COLO829 (cell line): ENCODE measurements around the gene ARL8B.
"Not testable (repeated sequence)": the region's sequence is repeated elsewhere in the genome, so short reads cannot be mapped to it uniquely, and the experiment has no call there.

ENCODE experiments used
- DNase-seq: peaks from one replicate; pipeline ENCODE4 v3.0.0; 2012; ENCODE audit warnings: low spot score

ARL8B gene

DNA sequence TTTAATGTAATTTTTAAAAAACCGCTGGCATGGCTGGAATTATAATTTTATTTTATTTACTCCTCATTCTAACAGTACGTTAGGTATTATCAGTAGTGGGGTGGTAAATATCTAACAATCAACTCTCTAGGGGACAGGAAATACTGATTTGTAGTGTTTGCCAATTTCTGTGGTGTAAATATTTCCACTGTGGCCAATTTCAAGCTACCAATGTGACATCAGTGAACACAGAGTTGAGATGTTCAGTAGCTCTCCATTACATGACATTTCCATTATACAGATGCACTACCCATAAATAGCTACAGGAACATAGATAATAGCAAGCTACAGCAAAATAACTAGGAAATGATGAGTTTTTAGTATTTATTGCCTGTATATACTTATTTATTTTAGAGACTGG, 10.0 kb upstream of the ARL8B start:
- DNase-seq = no peak

DNA sequence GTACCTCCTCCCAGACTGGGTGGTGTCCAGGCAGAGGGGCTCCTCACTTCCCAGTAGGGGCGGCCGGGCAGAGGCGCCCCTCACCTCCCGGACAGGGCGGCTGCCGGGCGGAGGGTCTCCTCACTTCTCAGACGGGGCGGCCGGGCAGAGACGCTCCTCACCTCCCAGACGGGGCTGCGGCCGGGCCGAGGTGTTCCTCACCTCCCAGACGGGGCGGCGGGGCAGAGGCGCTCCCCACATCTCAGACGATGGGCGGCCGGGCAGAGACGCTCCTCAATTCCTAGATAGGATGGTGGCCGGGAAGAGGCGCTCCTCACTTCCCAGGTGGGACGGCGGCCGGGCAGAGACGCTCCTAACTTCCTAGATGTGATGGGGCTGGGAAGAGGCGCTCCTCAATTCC, 8.4 kb upstream of the ARL8B start:
- not testable (repeated sequence) for DNase-seq

GRCh38 chr3:5115506-5116162, 6.5 kb upstream of the ARL8B start:
- DNase-seq = no peak

DNA sequence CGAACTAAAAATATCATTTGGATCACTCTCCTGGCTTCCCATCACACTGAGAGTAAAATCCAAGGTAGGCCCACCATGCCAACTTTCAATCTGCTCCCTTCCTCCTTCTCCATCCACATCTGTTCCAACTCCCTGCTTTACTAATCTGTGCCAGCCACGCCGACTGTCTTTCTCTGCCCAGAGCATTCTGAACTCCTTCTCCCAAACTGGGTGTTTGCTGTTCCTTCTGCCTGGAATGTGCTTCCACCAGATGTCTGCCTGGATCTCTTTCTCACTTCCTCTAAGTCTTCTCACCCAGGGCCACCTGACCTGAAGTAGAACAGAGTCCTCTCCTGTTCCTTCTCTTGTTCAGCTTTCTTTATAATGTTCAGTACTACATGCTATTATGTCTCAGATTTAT, 5.6 kb upstream of the ARL8B start:
- DNase-seq = no peak

DNA sequence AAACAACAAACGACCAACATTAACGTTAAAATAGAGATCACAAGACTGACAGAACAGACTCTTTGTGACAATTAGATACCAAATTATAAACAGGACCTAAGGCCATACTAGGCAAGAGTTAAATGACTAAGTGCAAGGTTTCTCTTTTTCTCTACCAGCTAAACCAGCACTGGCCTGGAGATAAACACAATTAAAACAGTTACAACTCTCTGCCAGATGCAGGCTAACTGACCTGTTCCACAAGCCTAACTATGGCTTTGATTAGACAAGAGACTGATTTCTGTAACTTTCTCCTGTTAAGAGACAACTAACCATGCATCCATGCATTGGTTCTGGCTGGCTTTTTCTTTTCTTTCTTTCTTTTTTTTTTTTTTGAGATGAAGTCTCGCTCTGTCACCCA, 1.6 kb upstream of the ARL8B start:
- no peak for DNase-seq

- DNase-seq = no peak
These were observed 932 bp downstream of the ARL8B start for GRCh38 chr3:5122741-5123706.

DNA sequence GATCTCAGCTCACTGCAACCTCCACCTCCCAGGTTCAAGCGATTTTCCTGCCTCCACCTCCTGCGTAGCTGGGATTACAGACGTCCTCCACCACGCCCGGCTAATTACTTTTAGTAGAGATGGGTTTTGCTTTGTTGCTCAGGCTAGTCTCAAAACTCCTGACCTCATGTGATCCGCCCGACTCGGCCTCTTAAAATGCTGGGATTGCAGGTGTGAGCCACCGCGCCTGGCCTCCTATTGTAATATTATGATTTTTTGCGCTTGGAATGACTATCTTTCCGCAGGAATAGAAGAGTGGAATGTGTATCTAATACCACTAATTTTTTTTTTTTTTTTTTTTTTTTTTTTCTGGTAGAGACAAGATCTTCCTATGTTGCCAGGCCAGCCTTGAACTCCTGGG, 1.8 kb downstream of the ARL8B start:
- no peak for DNase-seq

DNA sequence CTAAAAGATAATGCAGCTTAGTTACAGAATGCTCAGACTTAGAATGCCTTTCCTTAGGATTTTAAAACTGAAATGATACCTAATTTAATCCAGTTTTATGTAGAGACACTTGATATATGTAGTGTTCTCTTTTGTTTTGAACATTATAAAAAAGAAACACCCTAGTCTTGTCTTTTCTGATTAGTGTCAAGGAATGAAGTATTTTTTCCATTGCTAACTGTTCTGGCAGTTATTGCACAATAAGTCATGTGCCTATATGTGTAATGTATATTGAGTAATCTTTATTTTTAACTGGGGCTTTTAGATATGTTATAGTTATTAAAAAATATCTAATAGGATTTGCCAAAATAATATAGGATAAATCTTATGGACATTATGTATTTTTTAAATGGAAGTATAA, 4.5 kb downstream of the ARL8B start:
- no peak for DNase-seq

DNA sequence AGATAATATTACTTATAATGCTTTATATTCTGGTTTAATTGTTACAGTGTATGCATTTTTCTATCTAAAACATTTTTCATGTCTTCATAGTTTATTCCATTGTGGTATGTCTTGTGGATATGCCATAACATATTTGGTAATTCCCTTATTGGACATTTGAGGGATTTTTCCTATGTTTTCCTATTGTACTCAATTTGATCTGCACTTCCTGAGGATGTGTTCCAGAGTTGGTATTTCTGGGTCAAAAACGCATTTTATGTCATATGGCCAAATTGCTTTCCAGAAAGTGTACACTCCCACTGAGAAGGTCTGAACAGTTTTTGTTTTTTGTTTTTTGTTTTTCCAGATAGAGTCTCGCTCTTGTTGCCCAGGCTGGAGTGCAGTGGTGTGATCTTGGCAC, 6.8 kb downstream of the ARL8B start:
- no peak for DNase-seq

GRCh38 chr3:5133239-5134018, 11.3 kb downstream of the ARL8B start:
- DNase-seq = no peak

- DNase-seq = no peak
These were observed 11.9 kb downstream of the ARL8B start for GRCh38 chr3:5134019-5134391.

DNA sequence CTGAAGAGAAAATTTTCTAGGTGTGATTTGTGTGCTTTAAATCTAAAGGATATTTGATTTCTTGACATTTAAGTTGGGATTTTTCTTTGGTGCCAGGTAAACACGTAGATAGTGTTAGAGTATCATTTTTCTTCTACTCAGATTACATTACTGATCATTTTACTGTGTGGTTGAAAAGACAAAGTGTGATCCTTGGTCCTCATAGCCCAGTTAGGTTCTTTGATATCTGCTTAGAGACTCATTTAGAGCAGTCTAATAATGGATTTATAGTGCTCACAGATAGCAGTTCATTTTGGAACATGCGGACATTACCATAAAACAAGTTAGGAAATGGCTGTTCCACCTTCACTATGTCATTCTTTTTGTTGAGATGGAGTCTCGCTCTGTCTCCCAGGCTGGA, 12.4 kb downstream of the ARL8B start:
- DNase-seq = no peak

GRCh38 chr3:5136211-5136918, 14.3 kb downstream of the ARL8B start:
- DNase-seq = no peak

DNA sequence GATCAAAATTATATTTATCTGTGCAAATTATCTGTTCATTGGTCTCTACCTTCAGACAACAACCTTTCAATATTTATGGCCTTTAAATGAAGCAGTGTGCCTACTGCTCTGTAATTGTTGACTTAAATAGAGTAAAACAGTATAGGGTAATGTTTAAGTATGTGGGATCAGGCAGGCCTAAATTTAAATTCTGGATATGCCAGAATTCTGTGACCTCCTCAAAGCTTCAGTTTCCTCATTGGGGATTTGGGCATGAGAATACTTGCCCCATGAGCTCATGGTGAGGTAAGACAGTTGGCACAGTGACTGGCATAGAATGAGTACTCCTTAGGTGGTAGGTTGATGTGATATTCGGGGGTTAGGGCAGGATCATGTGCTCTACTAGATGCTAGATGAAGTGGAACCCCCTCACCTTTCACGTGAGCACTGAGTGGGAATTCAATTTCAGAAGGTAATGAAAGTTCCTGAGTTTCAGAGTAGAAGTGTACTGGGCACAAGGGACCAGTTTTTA, 14.9 kb downstream of the ARL8B start:
- no peak for DNase-seq

DNA sequence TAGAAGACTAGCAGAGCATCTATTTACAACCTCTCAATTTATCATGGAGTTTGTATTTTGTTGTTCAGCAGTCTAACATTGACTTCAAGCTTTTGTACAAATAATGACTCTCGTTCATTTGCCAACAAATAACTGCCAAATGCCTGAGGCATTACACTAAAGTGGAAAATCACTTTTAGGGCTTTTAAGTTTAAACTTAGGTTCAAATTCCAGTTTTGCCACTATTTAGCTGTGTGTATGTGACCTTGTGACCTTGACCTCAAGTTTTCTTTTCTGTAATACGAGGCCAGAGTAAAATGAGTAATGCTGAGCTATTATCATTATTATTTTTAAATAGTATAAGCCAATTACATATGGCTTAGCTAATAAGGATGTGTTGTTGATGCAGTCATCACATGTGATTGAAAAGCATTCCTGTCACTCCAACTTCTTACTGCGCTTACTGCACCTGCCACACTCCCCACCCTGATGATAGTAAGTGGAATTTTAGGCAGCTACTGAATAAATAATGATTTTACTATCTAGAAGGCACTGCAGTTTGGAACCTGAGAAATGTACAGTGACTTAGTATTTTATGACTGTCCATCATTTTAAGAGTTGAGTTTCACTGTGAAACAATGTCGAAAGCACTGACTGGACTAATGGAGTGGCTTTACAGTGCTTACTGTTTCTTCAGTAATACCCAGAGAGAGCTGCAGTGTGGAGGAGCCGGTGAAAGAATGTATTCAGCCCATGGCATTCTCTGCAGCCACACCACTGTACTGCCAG, 16.3 kb downstream of the ARL8B start:
- no peak for DNase-seq

- no peak for DNase-seq
These were observed 18.1 kb downstream of the ARL8B start for GRCh38 chr3:5140230-5140621.

GRCh38 chr3:5140839-5141238, 18.7 kb downstream of the ARL8B start:
- DNase-seq = no peak

GRCh38 chr3:5141760-5142159, 19.7 kb downstream of the ARL8B start:
- DNase-seq = no peak

- no peak for DNase-seq
These were observed 21.4 kb downstream of the ARL8B start for GRCh38 chr3:5143464-5143863.

DNA sequence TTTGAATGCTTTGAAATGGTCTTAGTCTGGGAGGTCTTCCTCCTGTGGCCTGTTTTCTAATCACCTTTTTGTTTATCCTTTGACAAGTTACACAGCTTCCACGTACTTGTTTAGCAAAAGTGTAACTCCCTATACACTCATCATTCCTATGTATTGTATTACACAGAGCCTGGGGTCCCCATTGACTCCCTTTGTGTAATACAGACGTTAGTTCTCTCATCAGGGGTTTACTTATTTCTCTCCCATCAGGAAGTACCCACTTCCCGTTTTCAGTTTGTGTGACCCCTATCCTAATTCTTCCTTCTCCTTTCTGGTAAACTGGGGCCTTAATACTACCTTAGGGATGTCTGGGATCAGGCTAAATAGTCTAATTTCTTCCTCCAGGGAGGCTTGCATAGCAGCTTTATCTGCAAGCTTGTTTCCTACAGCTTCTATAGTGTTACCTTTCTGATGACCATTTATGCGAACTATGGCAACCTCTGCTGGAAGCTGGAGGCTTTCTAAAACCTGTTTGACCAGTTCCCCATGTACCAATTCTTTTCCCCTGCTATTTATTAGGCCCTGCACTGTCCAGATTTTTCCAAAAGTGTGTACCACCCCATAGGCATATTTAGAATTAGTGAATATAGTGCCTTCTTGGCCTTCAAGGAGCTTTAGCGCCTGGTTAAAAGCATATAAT, 22.4 kb downstream of the ARL8B start:
- DNase-seq = no peak

GRCh38 chr3:5145120-5145519, 23.0 kb downstream of the ARL8B start:
- no peak for DNase-seq
